ENCODE results near the gene KCNMA1.

Gene KCNMA1

GRCh38 chr10:77006836-77007511 lies 630.6 kb downstream of the KCNMA1 start:
- H3K9me3 ChIP-seq (ENCODE audit: control insufficient read depth, low read length) = no peaks in the 10 kb centered on the region
- H3K27ac ChIP-seq (ENCODE audit: insufficient read depth, low read length, poor library complexity, severe bottlenecking) = no peak overlapping the region
- H3K4me1 ChIP-seq (ENCODE audit: control insufficient read depth, insufficient read depth, low read length, poor library complexity, severe bottlenecking) = no peaks in the 10 kb centered on the region
- no peak overlapping the region for H3K4me3 ChIP-seq (ENCODE audit: insufficient read depth, low read depth, low read length, poor library complexity, severe bottlenecking)
- H3K36me3 ChIP-seq (ENCODE audit: control insufficient read depth, insufficient read depth, low read length) = no peaks in the 10 kb centered on the region
- no peak for DNase-seq
- H3K27me3 ChIP-seq (replicated peaks; ENCODE audit: control insufficient read depth, insufficient read depth, low read length, poor library complexity, severe bottlenecking) = no peaks in the 10 kb centered on the region

DNA sequence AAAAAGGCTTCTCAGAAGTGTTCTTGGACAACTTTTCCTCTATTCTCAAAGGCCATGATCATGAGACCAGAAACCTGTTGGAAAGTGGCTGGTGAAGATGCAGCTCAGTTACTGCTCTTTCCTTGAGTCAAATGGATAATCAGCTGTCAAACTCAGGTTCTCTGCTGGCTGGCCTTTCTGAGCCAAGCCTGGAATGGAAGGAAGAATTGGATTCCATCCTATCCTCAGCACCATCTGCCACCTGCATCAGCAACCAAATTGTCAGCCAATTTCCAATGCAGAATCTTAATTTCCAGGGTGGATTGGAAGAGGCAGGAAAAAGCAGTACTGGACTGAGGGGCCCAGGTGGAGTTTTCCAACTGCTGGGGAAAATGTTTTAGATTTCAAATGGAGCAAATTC lies 631.7 kb downstream of the KCNMA1 start:
- H3K27ac ChIP-seq (ENCODE audit: insufficient read depth, low read length, poor library complexity, severe bottlenecking) = no peak overlapping the region
- no peaks in the 10 kb centered on the region for H3K4me1 ChIP-seq (ENCODE audit: control insufficient read depth, insufficient read depth, low read length, poor library complexity, severe bottlenecking)

DNA sequence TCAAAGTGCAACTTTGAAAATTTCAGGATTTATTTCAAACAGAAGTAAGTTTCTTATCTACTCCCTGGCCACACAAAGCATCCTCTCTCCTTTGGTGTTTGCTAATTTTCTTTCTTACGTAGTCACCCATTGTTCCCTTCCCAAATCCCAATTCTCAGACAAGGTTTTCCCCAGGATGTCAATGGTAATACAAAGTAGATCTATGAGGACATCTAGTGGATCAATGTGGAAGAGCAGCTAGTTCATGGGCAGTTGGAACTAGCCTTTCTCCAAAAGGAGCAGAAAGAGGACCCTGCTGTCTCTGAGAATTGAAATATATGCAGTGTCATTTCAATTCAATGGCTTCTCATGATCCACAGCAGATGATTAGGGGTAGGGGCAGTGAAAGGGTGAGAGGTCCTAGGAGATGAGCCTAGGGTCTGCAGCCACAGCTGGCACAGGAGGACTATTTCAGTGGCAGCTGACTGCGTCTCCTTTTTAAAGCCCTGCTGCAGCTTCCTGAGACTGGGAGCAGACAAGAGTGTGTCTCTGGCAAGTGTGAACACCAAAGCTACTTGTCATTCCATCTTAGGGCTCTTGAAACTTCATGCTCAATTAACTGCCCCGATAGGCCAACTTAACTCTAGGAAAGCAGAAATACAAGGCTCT lies 632.6 kb downstream of the KCNMA1 start:
- H3K27me3 ChIP-seq (replicated peaks; ENCODE audit: control insufficient read depth, insufficient read depth, low read length, poor library complexity, severe bottlenecking) = no peaks in the 10 kb centered on the region
- H3K4me3 ChIP-seq (ENCODE audit: insufficient read depth, low read depth, low read length, poor library complexity, severe bottlenecking) = no peak overlapping the region
- no peak overlapping the region for H3K27ac ChIP-seq (ENCODE audit: insufficient read depth, low read length, poor library complexity, severe bottlenecking)
- no peaks in the 10 kb centered on the region for H3K9me3 ChIP-seq (ENCODE audit: control insufficient read depth, low read length)
- H3K4me1 ChIP-seq (ENCODE audit: control insufficient read depth, insufficient read depth, low read length, poor library complexity, severe bottlenecking) = no peaks in the 10 kb centered on the region
- no peaks in the 10 kb centered on the region for H3K36me3 ChIP-seq (ENCODE audit: control insufficient read depth, insufficient read depth, low read length)
- DNase-seq = no peak

More for the DNA sequence above, 631.7 kb downstream of the KCNMA1 start:
- Histone ChIP-seq H3K9me3 (ENCODE audit: control insufficient read depth, low read length) (no peaks in the 10 kb centered on the region), H3K27me3 (replicated peaks; ENCODE audit: control insufficient read depth, insufficient read depth, low read length, poor library complexity, severe bottlenecking) (no peaks in the 10 kb centered on the region), H3K4me3 (ENCODE audit: insufficient read depth, low read depth, low read length, poor library complexity, severe bottlenecking) (no peak overlapping the region), H3K36me3 (ENCODE audit: control insufficient read depth, insufficient read depth, low read length) (no peaks in the 10 kb centered on the region)
- DNase-seq = no peak

DNA sequence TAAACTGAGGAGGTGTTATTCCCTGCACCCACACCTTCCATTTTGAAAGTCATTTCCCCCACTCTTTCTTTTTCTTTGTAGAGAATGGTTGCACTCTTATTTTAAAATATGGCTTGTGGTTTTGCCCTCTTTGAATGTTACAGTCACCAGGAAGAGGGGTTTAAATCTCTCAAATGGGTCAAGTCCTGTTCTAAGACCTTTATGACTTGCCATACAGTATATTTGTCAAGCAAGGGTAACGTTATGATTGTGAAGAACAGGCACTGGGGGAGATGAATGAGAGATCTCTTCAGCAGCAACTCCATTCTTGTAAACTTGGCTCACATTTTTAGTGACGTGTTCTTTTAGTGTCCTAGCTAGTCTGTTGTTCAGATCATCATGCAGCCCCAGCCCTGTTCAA lies 634.7 kb downstream of the KCNMA1 start:
- Histone ChIP-seq H3K27me3 (replicated peaks; ENCODE audit: control insufficient read depth, insufficient read depth, low read length, poor library complexity, severe bottlenecking) (no peaks in the 10 kb centered on the region), H3K27ac (ENCODE audit: insufficient read depth, low read length, poor library complexity, severe bottlenecking) (no peak overlapping the region), H3K36me3 (ENCODE audit: control insufficient read depth, insufficient read depth, low read length) (no peaks in the 10 kb centered on the region), H3K4me1 (ENCODE audit: control insufficient read depth, insufficient read depth, low read length, poor library complexity, severe bottlenecking) (no peaks in the 10 kb centered on the region), H3K9me3 (ENCODE audit: control insufficient read depth, low read length) (no peaks in the 10 kb centered on the region), H3K4me3 (ENCODE audit: insufficient read depth, low read depth, low read length, poor library complexity, severe bottlenecking) (no peak overlapping the region)
- DNase-seq = no peak

GRCh38 chr10:77001206-77001605 lies 636.4 kb downstream of the KCNMA1 start:
- no peak overlapping the region for H3K27ac ChIP-seq (ENCODE audit: insufficient read depth, low read length, poor library complexity, severe bottlenecking)
- no peaks in the 10 kb centered on the region for H3K4me1 ChIP-seq (ENCODE audit: control insufficient read depth, insufficient read depth, low read length, poor library complexity, severe bottlenecking)
- no peaks in the 10 kb centered on the region for H3K9me3 ChIP-seq (ENCODE audit: control insufficient read depth, low read length)
- DNase-seq = no peak
- no peaks in the 10 kb centered on the region for H3K27me3 ChIP-seq (replicated peaks; ENCODE audit: control insufficient read depth, insufficient read depth, low read length, poor library complexity, severe bottlenecking)
- no peaks in the 10 kb centered on the region for H3K36me3 ChIP-seq (ENCODE audit: control insufficient read depth, insufficient read depth, low read length)
- no peak overlapping the region for H3K4me3 ChIP-seq (ENCODE audit: insufficient read depth, low read depth, low read length, poor library complexity, severe bottlenecking)

- H3K27ac ChIP-seq (ENCODE audit: insufficient read depth, low read length, poor library complexity, severe bottlenecking) = no peak overlapping the region
- H3K36me3 ChIP-seq (ENCODE audit: control insufficient read depth, insufficient read depth, low read length) = no peaks in the 10 kb centered on the region
- no peaks in the 10 kb centered on the region for H3K27me3 ChIP-seq (replicated peaks; ENCODE audit: control insufficient read depth, insufficient read depth, low read length, poor library complexity, severe bottlenecking)
- no peaks in the 10 kb centered on the region for H3K9me3 ChIP-seq (ENCODE audit: control insufficient read depth, low read length)
- no peak overlapping the region for H3K4me3 ChIP-seq (ENCODE audit: insufficient read depth, low read depth, low read length, poor library complexity, severe bottlenecking)
- no peaks in the 10 kb centered on the region for H3K4me1 ChIP-seq (ENCODE audit: control insufficient read depth, insufficient read depth, low read length, poor library complexity, severe bottlenecking)
- DNase-seq = no peak
These were observed 639.2 kb downstream of the KCNMA1 start for GRCh38 chr10:76998451-76998850.

DNA sequence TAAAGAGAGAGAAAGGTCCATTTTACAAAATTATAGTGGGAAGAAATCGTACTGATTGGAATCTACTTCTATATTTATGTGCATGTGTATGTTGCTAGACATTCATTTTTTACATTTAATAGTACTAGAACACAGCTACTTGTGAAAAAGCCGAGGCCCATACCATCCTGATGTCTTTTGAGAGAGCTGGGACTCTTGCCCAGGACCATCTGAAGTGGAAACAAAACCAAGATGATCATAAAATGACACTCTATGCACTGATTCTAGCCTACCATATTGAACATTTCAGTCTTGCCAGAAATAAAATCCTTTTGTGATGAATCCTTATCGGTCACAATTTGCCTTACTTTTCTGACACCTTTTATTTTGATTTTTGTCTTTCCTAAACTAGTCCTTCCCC lies 640.0 kb downstream of the KCNMA1 start:
- H3K4me3 ChIP-seq (ENCODE audit: insufficient read depth, low read depth, low read length, poor library complexity, severe bottlenecking) = no peak overlapping the region
- H3K27me3 ChIP-seq (replicated peaks; ENCODE audit: control insufficient read depth, insufficient read depth, low read length, poor library complexity, severe bottlenecking) = no peaks in the 10 kb centered on the region
- no peak overlapping the region for H3K27ac ChIP-seq (ENCODE audit: insufficient read depth, low read length, poor library complexity, severe bottlenecking)
- no peak for DNase-seq
- H3K9me3 ChIP-seq (ENCODE audit: control insufficient read depth, low read length) = no peaks in the 10 kb centered on the region
- no peaks in the 10 kb centered on the region for H3K4me1 ChIP-seq (ENCODE audit: control insufficient read depth, insufficient read depth, low read length, poor library complexity, severe bottlenecking)
- H3K36me3 ChIP-seq (ENCODE audit: control insufficient read depth, insufficient read depth, low read length) = no peaks in the 10 kb centered on the region

GRCh38 chr10:76995023-76995422 lies 642.6 kb downstream of the KCNMA1 start:
- Histone ChIP-seq H3K36me3 (ENCODE audit: control insufficient read depth, insufficient read depth, low read length) (no peaks in the 10 kb centered on the region), H3K4me1 (ENCODE audit: control insufficient read depth, insufficient read depth, low read length, poor library complexity, severe bottlenecking) (no peaks in the 10 kb centered on the region), H3K9me3 (ENCODE audit: control insufficient read depth, low read length) (no peaks in the 10 kb centered on the region), H3K27ac (ENCODE audit: insufficient read depth, low read length, poor library complexity, severe bottlenecking) (no peak overlapping the region), H3K4me3 (ENCODE audit: insufficient read depth, low read depth, low read length, poor library complexity, severe bottlenecking) (no peak overlapping the region), H3K27me3 (replicated peaks; ENCODE audit: control insufficient read depth, insufficient read depth, low read length, poor library complexity, severe bottlenecking) (no peaks in the 10 kb centered on the region)
- no peak for DNase-seq

- DNase-seq = no peak
- Histone ChIP-seq H3K27me3 (replicated peaks; ENCODE audit: control insufficient read depth, insufficient read depth, low read length, poor library complexity, severe bottlenecking) (no peaks in the 10 kb centered on the region), H3K4me1 (ENCODE audit: control insufficient read depth, insufficient read depth, low read length, poor library complexity, severe bottlenecking) (no peaks in the 10 kb centered on the region), H3K36me3 (ENCODE audit: control insufficient read depth, insufficient read depth, low read length) (no peaks in the 10 kb centered on the region), H3K4me3 (ENCODE audit: insufficient read depth, low read depth, low read length, poor library complexity, severe bottlenecking) (no peak overlapping the region), H3K27ac (ENCODE audit: insufficient read depth, low read length, poor library complexity, severe bottlenecking) (no peak overlapping the region), H3K9me3 (ENCODE audit: control insufficient read depth, low read length) (no peaks in the 10 kb centered on the region)
These were observed 644.4 kb downstream of the KCNMA1 start for GRCh38 chr10:76993213-76993612.

DNA sequence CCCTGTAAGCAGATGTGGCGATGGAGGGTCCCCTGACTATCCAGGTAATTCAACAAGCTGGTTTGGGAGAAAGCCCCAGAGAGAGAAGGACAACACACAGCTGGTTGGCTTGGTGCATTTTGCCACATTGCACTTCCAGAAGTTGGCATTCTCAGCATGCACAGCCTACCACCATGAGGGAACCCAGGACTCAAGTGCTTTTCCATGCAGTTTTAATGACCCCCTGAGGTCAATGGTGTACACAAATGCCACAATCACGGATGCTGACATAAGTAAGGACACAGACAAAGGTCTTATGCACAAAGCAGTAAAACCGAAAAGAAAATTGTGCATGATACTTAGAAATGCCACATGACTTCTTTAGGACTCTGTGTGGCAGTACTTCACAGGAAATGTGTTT lies 645.1 kb downstream of the KCNMA1 start:
- Histone ChIP-seq H3K27ac (ENCODE audit: insufficient read depth, low read length, poor library complexity, severe bottlenecking) (no peak overlapping the region), H3K36me3 (ENCODE audit: control insufficient read depth, insufficient read depth, low read length) (no peaks in the 10 kb centered on the region), H3K27me3 (replicated peaks; ENCODE audit: control insufficient read depth, insufficient read depth, low read length, poor library complexity, severe bottlenecking) (no peaks in the 10 kb centered on the region), H3K9me3 (ENCODE audit: control insufficient read depth, low read length) (no peaks in the 10 kb centered on the region), H3K4me3 (ENCODE audit: insufficient read depth, low read depth, low read length, poor library complexity, severe bottlenecking) (no peak overlapping the region), H3K4me1 (ENCODE audit: control insufficient read depth, insufficient read depth, low read length, poor library complexity, severe bottlenecking) (no peaks in the 10 kb centered on the region)
- DNase-seq = no peak

All from effector memory CD4-positive, alpha-beta T cell (primary cell).